MCF 10A (cell line): ENCODE results near the gene ZSCAN10. TPM values are rescaled to one million over a fixed set of nuclear protein-coding genes. Genes with fewer than 3 reads are reported as not detected.
"Not testable (repeated sequence)": the region's sequence is repeated elsewhere in the genome, so short reads cannot be mapped to it uniquely, and the experiment has no call there.

Source experiments
- BruUV-seq: library from RNA; stranded (reverse); fragments of 400-500 nt; replicated peaks from 2 replicates; lab custom pipeline; 2021; lab: Mats Ljungman, UMichigan
- CTCF ChIA-PET: fragments of 300-600 bp; sonication (Branson Sonifier 250); formaldehyde crosslinking; extraction: SDS; loops from one replicate; lab custom pipeline; 2021; ENCODE audit warnings: antibody characterized with exemption, inconsistent platforms; lab: Yijun Ruan, JAX
- POLR2A ChIA-PET: fragments of 300-600, 350-650 bp; sonication (Branson Sonifier 250); formaldehyde crosslinking; extraction: SDS; loops from one replicate; lab custom pipeline; 2020; ENCODE audit warnings: antibody characterized with exemption, inconsistent platforms; lab: Yijun Ruan, JAX
- DNase-seq: peaks from one replicate; pipeline ENCODE4 v3.0.0-alpha.2; 2018; ENCODE audit not compliant: unreplicated experiment
- H3K27ac Mint-ChIP-seq: one replicate; pipeline ENCODE4 v1.8.0; 2022; ENCODE audit warnings: mild to moderate bottlenecking, low read depth, mixed read lengths; ENCODE audit not compliant: unreplicated experiment
- H3K27me3 Mint-ChIP-seq: one replicate; pipeline ENCODE4 v1.8.0; 2022; ENCODE audit warnings: mixed read lengths; ENCODE audit not compliant: insufficient read depth, unreplicated experiment
- H3K36me3 Mint-ChIP-seq: one replicate; pipeline ENCODE4 v1.8.0; 2022; ENCODE audit warnings: mild to moderate bottlenecking, moderate library complexity, mixed read lengths; ENCODE audit not compliant: insufficient read depth, unreplicated experiment
- H3K4me1 Mint-ChIP-seq: one replicate; pipeline ENCODE4 v1.8.0; 2022; ENCODE audit warnings: mixed read lengths; ENCODE audit not compliant: insufficient read depth, unreplicated experiment
- H3K4me3 Mint-ChIP-seq: one replicate; pipeline ENCODE4 v1.8.0; 2022; ENCODE audit warnings: mild to moderate bottlenecking, moderate library complexity, mixed read lengths; ENCODE audit not compliant: unreplicated experiment
- H3K9me3 Mint-ChIP-seq: one replicate; pipeline ENCODE4 v1.8.0; 2022; ENCODE audit warnings: mixed read lengths; ENCODE audit not compliant: unreplicated experiment
- intact Hi-C: fragments of 100-400 bp; cut with micrococcal nuclease; formaldehyde crosslinking; loops from 2 replicates; pipeline ENCODE4 v1.14.1; 2022
- total RNA-seq: library from RNA; stranded (reverse); gene quantifications from 2 replicates; pipeline ENCODE4 v1.2.3, GENCODE V29; 2022
- TF ChIP-seq, protein P1 (sequence below): fragments of 200-600 bp; IDR thresholded peaks from one replicate; pipeline ENCODE4 v1.8.0; 2022; ENCODE audit warnings: antibody characterized with exemption, mild to moderate bottlenecking; ENCODE audit not compliant: unreplicated experiment

The ZSCAN10 gene
- total RNA-seq, 1 experiment from 2014 or later, result 0.49 TPM

DNA sequence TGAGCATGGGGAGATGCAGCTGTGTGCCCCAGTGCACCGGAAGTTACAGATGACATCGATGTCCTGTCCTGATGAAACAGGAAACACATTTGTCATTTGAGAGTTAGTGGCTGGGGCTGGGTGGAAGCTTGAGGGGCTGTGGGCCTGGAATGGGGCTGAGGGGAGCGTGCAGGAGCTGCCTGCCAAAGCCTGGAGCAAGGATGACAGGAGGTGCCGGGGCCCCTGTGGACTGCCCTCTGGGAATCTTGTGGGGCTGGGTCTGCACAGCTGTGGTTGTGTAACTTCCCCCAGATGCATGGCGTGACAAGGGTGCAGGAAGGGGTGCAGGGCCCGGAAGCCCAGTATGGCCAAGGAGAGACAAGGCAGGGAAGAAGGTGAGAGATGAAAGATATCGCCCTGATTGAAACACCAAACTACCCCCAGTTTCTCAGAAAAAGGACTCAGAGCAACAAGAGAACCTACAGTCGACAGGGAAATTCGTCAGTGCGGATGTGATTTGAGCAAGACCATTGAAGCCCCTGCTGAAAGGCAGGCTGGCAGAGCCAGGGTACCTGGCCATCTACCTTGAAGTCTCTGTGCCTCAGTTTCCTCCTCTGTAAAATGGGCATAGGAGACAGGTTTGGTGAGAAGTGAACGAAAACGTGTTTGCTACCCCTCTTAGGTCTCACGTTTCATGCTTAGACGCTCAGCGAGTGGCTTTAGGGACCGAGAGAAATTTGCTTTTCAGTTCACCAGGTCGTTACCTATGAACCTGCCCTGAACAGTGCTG lies 43.9 kb downstream of the ZSCAN10 start:
- Mint-ChIP-seq H3K36me3 (no peaks in the 10 kb centered on the region), H3K27me3 (peaks cover 22% of the 10 kb centered on the region), H3K9me3 (no peaks in the 10 kb centered on the region), H3K27ac (no peak overlapping the region), H3K4me1 (no peaks in the 10 kb centered on the region), H3K4me3 (no peak overlapping the region)
- POLR2A ChIA-PET, result interaction anchor here (0.8 kb wide), 1 partner anchor 68 kb away, joined by 3 read pairs; no protein-coding TSS in a partner anchor
- DNase-seq, result no peak
- no TSS peak for BruUV-seq
- TF ChIP-seq, protein P1, sequence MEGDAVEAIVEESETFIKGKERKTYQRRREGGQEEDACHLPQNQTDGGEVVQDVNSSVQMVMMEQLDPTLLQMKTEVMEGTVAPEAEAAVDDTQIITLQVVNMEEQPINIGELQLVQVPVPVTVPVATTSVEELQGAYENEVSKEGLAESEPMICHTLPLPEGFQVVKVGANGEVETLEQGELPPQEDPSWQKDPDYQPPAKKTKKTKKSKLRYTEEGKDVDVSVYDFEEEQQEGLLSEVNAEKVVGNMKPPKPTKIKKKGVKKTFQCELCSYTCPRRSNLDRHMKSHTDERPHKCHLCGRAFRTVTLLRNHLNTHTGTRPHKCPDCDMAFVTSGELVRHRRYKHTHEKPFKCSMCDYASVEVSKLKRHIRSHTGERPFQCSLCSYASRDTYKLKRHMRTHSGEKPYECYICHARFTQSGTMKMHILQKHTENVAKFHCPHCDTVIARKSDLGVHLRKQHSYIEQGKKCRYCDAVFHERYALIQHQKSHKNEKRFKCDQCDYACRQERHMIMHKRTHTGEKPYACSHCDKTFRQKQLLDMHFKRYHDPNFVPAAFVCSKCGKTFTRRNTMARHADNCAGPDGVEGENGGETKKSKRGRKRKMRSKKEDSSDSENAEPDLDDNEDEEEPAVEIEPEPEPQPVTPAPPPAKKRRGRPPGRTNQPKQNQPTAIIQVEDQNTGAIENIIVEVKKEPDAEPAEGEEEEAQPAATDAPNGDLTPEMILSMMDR, result no peak
- CTCF ChIA-PET, result interaction anchor here (0.6 to 1.0 kb wide), 2 partner anchors 24 to 117 kb away, joined by 3 to 5 read pairs; no protein-coding TSS in a partner anchor
- intact Hi-C loops, result no loop called here

DNA sequence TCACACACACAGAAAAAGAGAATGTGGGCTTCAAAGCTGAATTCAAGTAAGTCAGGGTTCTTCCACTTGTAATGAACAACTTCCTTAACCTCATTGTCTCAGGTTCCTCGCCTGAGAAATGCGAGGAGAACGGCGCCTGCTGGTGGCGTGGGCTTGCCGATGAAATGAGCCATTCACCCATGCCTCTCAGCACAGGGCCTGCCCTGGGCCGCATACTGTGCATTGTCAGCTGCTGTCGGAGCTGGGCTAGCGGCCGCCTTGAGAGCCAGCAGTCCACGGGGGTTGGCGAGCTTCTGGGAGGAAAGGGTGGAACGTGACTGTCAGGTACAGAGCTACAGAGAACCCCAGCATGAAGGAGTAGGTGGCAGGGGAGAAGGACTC lies 45.8 kb downstream of the ZSCAN10 start:
- H3K9me3 Mint-ChIP-seq, H3K4me3 Mint-ChIP-seq, H3K36me3 Mint-ChIP-seq, BruUV-seq, H3K4me1 Mint-ChIP-seq, CTCF ChIA-PET, DNase-seq, intact Hi-C loops, H3K27ac Mint-ChIP-seq: not testable (repeated sequence)
- POLR2A ChIA-PET, result interaction anchor here (0.7 kb wide), 1 partner anchor 11 kb away, joined by 3 read pairs; no protein-coding TSS in a partner anchor
- peaks cover 31% of the 10 kb centered on the region for H3K27me3 Mint-ChIP-seq

DNA sequence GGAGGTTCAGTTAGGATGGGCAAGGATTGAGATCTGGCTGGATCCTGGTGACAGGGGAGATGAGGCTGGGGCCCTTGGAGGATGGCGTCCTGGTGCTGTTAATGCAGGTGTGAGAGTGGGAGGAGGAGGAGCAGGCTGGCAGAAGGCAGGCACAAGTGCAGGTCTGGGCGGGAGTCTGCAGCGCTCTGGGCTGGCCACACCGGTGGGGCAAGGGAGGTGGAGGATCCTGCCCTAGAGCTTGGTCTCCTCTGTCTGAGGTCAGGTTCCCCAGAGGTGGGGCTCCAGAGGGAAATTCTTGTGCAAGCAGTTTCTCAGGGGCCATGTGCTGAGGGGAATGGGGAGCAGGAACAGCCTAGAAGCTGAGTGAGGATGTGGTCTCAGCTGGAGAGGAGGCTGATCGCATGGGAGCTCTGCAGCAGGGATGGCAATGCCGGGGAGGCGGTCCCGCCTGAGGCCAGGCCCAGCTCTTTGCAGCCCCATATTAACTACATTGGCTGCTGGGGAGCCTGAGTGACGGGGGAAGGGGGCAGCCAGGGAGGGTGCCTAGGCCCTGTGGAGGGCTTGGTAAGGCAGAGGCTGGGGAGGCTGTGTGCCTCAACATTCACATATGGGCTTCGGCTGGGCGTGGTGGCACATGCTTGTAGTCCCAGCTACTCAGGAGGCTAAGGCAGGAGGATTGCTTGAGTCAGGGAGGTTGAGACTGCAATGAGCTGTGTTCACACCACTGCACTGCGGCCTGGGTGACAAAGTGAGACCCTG lies 46.3 kb downstream of the ZSCAN10 start:
- DNase-seq, H3K4me3 Mint-ChIP-seq, CTCF ChIA-PET, H3K4me1 Mint-ChIP-seq, H3K27ac Mint-ChIP-seq, H3K9me3 Mint-ChIP-seq, BruUV-seq, intact Hi-C loops, H3K36me3 Mint-ChIP-seq: not testable (repeated sequence)
- POLR2A ChIA-PET, result interaction anchor here (0.7 kb wide), 1 partner anchor 11 kb away, joined by 3 read pairs; no protein-coding TSS in a partner anchor
- H3K27me3 Mint-ChIP-seq, result peaks cover 37% of the 10 kb centered on the region

DNA sequence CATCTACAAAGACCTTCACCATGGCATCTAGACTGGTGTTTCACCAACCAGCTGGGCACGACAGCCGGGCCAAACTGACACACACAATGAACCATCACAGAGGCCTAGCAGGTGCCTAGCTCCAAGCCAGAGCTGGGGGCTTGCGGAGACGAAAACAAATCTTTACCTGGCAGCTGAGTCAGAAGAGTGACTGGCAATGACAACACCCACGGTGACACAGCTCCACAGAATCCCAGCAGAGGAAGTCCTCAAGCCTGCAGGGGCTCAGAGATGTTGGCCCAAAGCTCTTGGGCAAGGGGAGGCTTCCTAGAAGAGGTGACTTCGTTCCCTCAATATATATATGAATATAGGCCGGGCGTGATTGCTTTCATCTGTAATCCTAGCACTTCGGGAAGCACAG lies 47.6 kb downstream of the ZSCAN10 start:
- Mint-ChIP-seq H3K27me3 (peaks cover 38% of the 10 kb centered on the region), H3K36me3 (no peaks in the 10 kb centered on the region), H3K4me1 (no peaks in the 10 kb centered on the region), H3K27ac (no peak overlapping the region), H3K9me3 (no peaks in the 10 kb centered on the region), H3K4me3 (no peak overlapping the region)
- TF ChIP-seq, protein P1, result no peak
- ChIA-PET CTCF (interaction anchor here (0.7 to 5.8 kb wide), 4 partner anchors 21 to 90 kb away, joined by 3 to 51 read pairs (median 4); no protein-coding TSS in a partner anchor), POLR2A (interaction anchor here (0.6 kb wide), 1 partner anchor 896 kb away, joined by 3 read pairs; the partner anchor contains the start of gene TRAF7)
- intact Hi-C loops, result no loop called here
- no peak for DNase-seq
- no TSS peak for BruUV-seq
